Astrocyte (in vitro differentiated cells and primary cell): ENCODE measurements around the gene MICAL2. TPM values are rescaled to one million over a fixed set of nuclear protein-coding genes. Genes with fewer than 3 reads are reported as not detected.

Source experiments
- DNase-seq: peaks from one replicate; pipeline ENCODE4 v3.0.0-alpha.2; 2010; ENCODE audit warnings: low read depth
- FAIRE-seq: peaks from 2 replicates; lab custom pipeline; 2011; peaks lifted over from hg19 to GRCh38; lab: Jason Lieb, UNC
- H2AFZ ChIP-seq: 2 replicates; pipeline ENCODE4 v1.6.0; 2012; ENCODE audit warnings: low read depth, low read length, inconsistent platforms
- H3K27ac ChIP-seq: 2 replicates; pipeline ENCODE4 v1.5.1; 2011; ENCODE audit warnings: low read depth, low read length, inconsistent platforms
- H3K27me3 ChIP-seq: 2 replicates; pipeline ENCODE4 v1.6.0; 2011; ENCODE audit warnings: low read length, inconsistent platforms; ENCODE audit not compliant: insufficient read depth
- H3K36me3 ChIP-seq: 2 replicates; pipeline ENCODE4 v1.5.1; 2011; ENCODE audit warnings: low read length, inconsistent platforms; ENCODE audit not compliant: insufficient read depth
- H3K4me1 ChIP-seq: 2 replicates; pipeline ENCODE4 v1.5.1; 2011; ENCODE audit warnings: low read length, inconsistent platforms; ENCODE audit not compliant: insufficient read depth
- H3K4me2 ChIP-seq: 2 replicates; pipeline ENCODE4 v1.6.0; 2012; ENCODE audit warnings: low read length, inconsistent platforms
- H3K4me3 ChIP-seq: 2 replicates; pipeline ENCODE4 v1.5.1; 2011; ENCODE audit warnings: low read depth, mild to moderate bottlenecking, low read length, inconsistent platforms; ENCODE audit not compliant: insufficient read depth
- H3K79me2 ChIP-seq: 2 replicates; pipeline ENCODE4 v1.6.0; 2012; ENCODE audit warnings: mild to moderate bottlenecking, low read length, inconsistent platforms; ENCODE audit not compliant: insufficient read depth
- H3K9ac ChIP-seq: 2 replicates; pipeline ENCODE4 v1.6.0; 2012; ENCODE audit warnings: mild to moderate bottlenecking, low read length, inconsistent platforms
- H3K9me3 ChIP-seq: 2 replicates; pipeline ENCODE4 v1.5.1; 2012; ENCODE audit warnings: low read depth, mild to moderate bottlenecking, low read length, inconsistent platforms; ENCODE audit not compliant: insufficient read depth
- H4K20me1 ChIP-seq: 2 replicates; pipeline ENCODE4 v1.6.0; 2012; ENCODE audit warnings: low read length, inconsistent platforms; ENCODE audit not compliant: insufficient read depth
- H3K27ac Mint-ChIP-seq: one replicate; pipeline ENCODE4 v1.8.0; 2021; ENCODE audit warnings: mild to moderate bottlenecking, mixed read lengths; ENCODE audit not compliant: unreplicated experiment
- H3K27me3 Mint-ChIP-seq: one replicate; pipeline ENCODE4 v1.8.0; 2021; ENCODE audit warnings: low read depth, mixed read lengths; ENCODE audit not compliant: unreplicated experiment
- H3K36me3 Mint-ChIP-seq: one replicate; pipeline ENCODE4 v1.8.0; 2021; ENCODE audit warnings: low read depth, mixed read lengths; ENCODE audit not compliant: unreplicated experiment
- H3K4me1 Mint-ChIP-seq: one replicate; pipeline ENCODE4 v1.8.0; 2021; ENCODE audit warnings: low read depth, mixed read lengths; ENCODE audit not compliant: unreplicated experiment
- H3K4me3 Mint-ChIP-seq: one replicate; pipeline ENCODE4 v1.8.0; 2021; ENCODE audit warnings: mild to moderate bottlenecking, moderate library complexity, mixed read lengths; ENCODE audit not compliant: unreplicated experiment
- H3K9me3 Mint-ChIP-seq: one replicate; pipeline ENCODE4 v1.8.0; 2021; ENCODE audit warnings: mild to moderate bottlenecking, mixed read lengths; ENCODE audit not compliant: unreplicated experiment
- CTCF ChIP-seq: IDR thresholded peaks from 2 replicates; pipeline ENCODE4 v1.5.1; 2011; ENCODE audit warnings: low read depth, mild to moderate bottlenecking, inconsistent platforms, low read length, moderate library complexity; ENCODE audit not compliant: insufficient read depth
- EZH2 ChIP-seq: IDR thresholded peaks from 2 replicates; pipeline ENCODE4 v1.6.1; 2012; ENCODE audit warnings: mild to moderate bottlenecking, low read length, inconsistent platforms; ENCODE audit not compliant: insufficient read depth
- total RNA-seq: library from RNA; stranded (reverse); gene quantifications from 2 replicates; pipeline ENCODE4 v1.2.1, GENCODE V29; 2021

The MICAL2 gene
- total RNA-seq, 1 donor from 2014 or later = 357 TPM

GRCh38 chr11:12224537-12224893 lies 114.1 kb downstream of the MICAL2 start:
- H3K9me3 ChIP-seq = no peaks in the 10 kb centered on the region
- Mint-ChIP-seq H3K4me3 (no peak overlapping the region), H3K36me3 (peaks cover 52% of the 10 kb centered on the region), H3K27me3 (no peaks in the 10 kb centered on the region), H3K9me3 (no peaks in the 10 kb centered on the region), H3K4me1 (peaks cover 7% of the 10 kb centered on the region), H3K27ac (no peak overlapping the region)
- no peak overlapping the region for H3K4me3 ChIP-seq
- no peaks in the 10 kb centered on the region for H3K27me3 ChIP-seq
- no peak overlapping the region for H2AFZ ChIP-seq
- peak; percentile 96 for DNase-seq
- TF ChIP-seq EZH2 (no peak), CTCF (no peak)
- no peak for FAIRE-seq
- H3K79me2 ChIP-seq = peaks cover 31% of the 10 kb centered on the region
- H3K4me1 ChIP-seq = peaks cover 42% of the 10 kb centered on the region
- peaks cover 89% of the 10 kb centered on the region for H3K36me3 ChIP-seq
- H3K27ac ChIP-seq = peak overlapping the region; percentile 94
- H4K20me1 ChIP-seq = no peaks in the 10 kb centered on the region
- H3K4me2 ChIP-seq = peak overlapping the region; percentile 58
- H3K9ac ChIP-seq = peak overlapping the region; percentile 85

- FAIRE-seq = no peak
- peaks cover 54% of the 10 kb centered on the region for H3K36me3 Mint-ChIP-seq
- H3K9ac ChIP-seq = peak overlapping the region; percentile 58
- peaks cover 38% of the 10 kb centered on the region for H3K4me1 ChIP-seq
- no peak overlapping the region for H3K4me2 ChIP-seq
- no peak overlapping the region for H3K27ac Mint-ChIP-seq
- H3K27ac ChIP-seq = peak overlapping the region; percentile 94
- no peaks in the 10 kb centered on the region for H4K20me1 ChIP-seq
- H3K4me3 Mint-ChIP-seq = no peak overlapping the region
- no peaks in the 10 kb centered on the region for H3K9me3 ChIP-seq
- no peaks in the 10 kb centered on the region for H3K9me3 Mint-ChIP-seq
- peaks cover 7% of the 10 kb centered on the region for H3K4me1 Mint-ChIP-seq
- no peaks in the 10 kb centered on the region for H3K27me3 Mint-ChIP-seq
- H3K36me3 ChIP-seq = peaks cover 89% of the 10 kb centered on the region
- no peak for TF ChIP-seq CTCF
- TF ChIP-seq EZH2 = no peak
- no peaks in the 10 kb centered on the region for H3K27me3 ChIP-seq
- H3K4me3 ChIP-seq = no peak overlapping the region
- no peak overlapping the region for H2AFZ ChIP-seq
- no peak for DNase-seq
- peaks cover 31% of the 10 kb centered on the region for H3K79me2 ChIP-seq
These were observed 114.8 kb downstream of the MICAL2 start for GRCh38 chr11:12225046-12225739.

GRCh38 chr11:12226093-12226492 lies 115.7 kb downstream of the MICAL2 start:
- H3K27ac ChIP-seq = peak overlapping the region; percentile 24
- no peaks in the 10 kb centered on the region for H3K27me3 ChIP-seq
- Mint-ChIP-seq H3K27me3 (no peaks in the 10 kb centered on the region), H3K4me3 (no peak overlapping the region), H3K9me3 (no peaks in the 10 kb centered on the region), H3K36me3 (peaks cover 50% of the 10 kb centered on the region), H3K4me1 (peaks cover 9% of the 10 kb centered on the region), H3K27ac (peak overlapping the region; percentile 53)
- FAIRE-seq = no peak
- no peaks in the 10 kb centered on the region for H3K9me3 ChIP-seq
- peaks cover 32% of the 10 kb centered on the region for H3K4me1 ChIP-seq
- no peak overlapping the region for H3K4me3 ChIP-seq
- no peak for TF ChIP-seq EZH2
- TF ChIP-seq CTCF = no peak
- no peak overlapping the region for H2AFZ ChIP-seq
- peaks cover 89% of the 10 kb centered on the region for H3K36me3 ChIP-seq
- H4K20me1 ChIP-seq = no peaks in the 10 kb centered on the region
- DNase-seq = no peak
- H3K79me2 ChIP-seq = peaks cover 29% of the 10 kb centered on the region
- no peak overlapping the region for H3K9ac ChIP-seq
- no peak overlapping the region for H3K4me2 ChIP-seq
